GM21367 (cell line): ENCODE measurements around the gene CCSER1.
"Not testable (repeated sequence)": the region's sequence is repeated elsewhere in the genome, so short reads cannot be mapped to it uniquely, and the experiment has no call there.

ENCODE experiments used
- ATAC-seq: cut with Tn5 transposase; IDR thresholded peaks from one replicate; pipeline ENCODE4 v1.9.1; 2021; ENCODE audit not compliant: unreplicated experiment

The CCSER1 gene

DNA sequence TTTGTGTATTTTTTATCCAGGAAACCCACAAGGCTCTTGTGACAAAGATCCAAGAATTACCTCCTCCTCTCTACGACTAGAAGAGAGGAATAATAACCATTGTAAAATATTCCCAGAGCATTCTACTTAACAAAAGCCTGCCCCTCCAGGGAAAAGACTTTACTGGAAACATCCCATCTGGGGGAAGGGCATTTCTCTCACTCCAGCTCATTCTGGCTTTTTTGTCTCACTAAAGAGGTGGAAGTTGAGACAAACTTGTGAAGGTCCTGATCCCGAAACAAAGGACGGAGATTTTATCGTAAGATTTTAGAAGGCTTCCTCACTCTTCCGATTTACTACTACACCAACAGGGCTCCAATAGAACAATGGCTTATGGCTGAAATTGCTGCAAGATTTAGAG is 1484.6 kb downstream of the CCSER1 start:
- ATAC-seq = no peak

DNA sequence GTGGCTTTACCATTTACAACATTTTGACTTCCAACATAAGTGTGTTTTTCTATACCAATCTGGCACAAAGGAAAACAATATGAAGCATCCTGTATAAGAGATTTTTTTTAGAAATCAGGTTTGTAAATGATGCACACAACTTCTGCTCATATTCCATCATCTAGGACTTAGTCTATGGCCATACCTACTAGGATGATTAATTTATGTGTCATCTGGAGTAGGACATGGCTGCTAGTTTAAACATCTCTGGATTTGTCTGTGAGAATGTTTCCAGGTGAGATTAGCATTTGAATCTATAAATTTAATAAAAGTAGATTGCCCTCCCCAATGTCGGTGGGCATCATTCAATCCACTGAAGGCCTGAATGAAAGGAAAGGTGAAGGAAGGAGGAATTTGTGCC is 1493.8 kb downstream of the CCSER1 start:
- no peak for ATAC-seq

DNA sequence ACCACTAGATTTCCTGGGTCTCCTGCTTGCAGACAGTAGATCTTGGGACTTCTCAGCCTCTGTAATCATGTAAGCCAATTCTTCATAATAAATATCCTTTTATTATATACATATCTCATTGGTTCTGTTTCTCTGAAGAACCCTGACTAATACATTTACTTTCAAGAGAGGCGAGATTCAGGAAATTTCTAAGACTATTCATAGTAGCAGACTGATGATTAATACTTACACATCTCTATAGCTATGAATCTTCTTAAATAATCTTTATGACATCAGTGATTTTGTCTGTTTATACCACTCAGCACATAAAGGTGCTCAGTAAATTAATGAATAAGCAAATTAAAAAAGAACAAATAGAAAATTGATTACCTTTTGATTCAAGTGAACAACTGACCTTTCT is 1494.3 kb downstream of the CCSER1 start:
- ATAC-seq = no peak

DNA sequence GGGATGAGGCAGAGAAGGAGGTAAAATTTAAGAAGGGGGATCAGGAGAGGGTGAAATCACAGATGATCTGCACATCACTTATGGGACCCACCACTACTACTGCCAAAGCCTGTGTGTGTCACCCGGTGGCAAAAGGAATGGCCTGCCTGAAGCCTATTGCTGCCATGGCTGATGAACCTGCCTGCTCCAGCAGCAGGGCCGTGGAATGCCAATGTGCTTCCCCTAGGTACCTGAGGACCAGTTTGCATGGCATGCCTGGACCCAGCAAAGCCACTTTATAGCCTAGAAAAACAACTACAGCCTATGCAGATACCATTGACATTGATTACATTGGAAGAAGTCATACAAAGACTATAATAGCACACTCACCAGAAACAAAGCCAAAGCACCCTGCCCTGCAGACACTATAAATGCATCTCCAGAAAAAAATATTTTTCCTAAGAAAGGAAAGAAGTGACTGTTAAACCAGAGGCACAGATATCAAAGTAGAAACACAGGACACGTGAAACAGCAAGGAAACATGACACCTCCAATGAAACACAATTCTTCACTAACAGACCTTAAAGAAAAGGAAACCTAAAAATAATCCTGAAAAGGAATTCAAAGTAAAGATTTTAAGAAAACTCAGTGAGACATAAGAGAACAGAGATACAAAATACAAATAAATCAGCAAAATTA is 1495.9 kb downstream of the CCSER1 start:
- ATAC-seq = no peak

GRCh38 chr4:91623603-91623967 is 1496.4 kb downstream of the CCSER1 start:
- not testable (repeated sequence) for ATAC-seq

- no peak for ATAC-seq
Measured at GRCh38 chr4:91630054-91630453, 1502.9 kb downstream of the CCSER1 start.

DNA sequence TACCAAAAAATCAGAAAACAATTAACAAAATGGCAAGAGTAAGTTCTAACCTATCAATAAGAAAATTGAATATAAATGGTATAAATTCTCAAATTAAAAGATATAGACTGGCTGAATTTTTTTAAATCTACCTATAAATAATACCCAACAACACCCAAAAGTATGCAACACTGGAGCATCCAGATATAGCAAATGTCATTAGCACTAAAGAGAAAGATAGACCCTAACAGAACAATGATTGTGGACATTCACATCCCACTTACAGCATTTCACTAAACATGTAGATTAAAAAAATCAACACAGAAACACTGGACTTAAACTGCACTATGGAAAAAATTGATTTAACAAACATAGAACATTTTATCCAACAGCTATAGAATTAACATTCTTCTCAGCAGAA is 1503.6 kb downstream of the CCSER1 start:
- no peak for ATAC-seq

GRCh38 chr4:91631335-91631734 is 1504.1 kb downstream of the CCSER1 start:
- ATAC-seq = no peak

GRCh38 chr4:91636083-91636482 is 1508.9 kb downstream of the CCSER1 start:
- ATAC-seq = no peak
